CD14-positive monocyte (primary cell): ENCODE results near the gene ASTN2. TPM values are rescaled to one million over a fixed set of nuclear protein-coding genes. Genes with fewer than 3 reads are reported as not detected.
A peak's percentile ranks its signal among the peaks of the same experiment; 100 is the strongest.

Experiments used
- DNase-seq, 3 donors: peaks; one replicate each; pipeline ENCODE4 v3.0.0-alpha.2; 2011 to 2022
- H2AFZ ChIP-seq: 2 replicates; pipeline ENCODE4 v1.6.0; 2012; ENCODE audit warnings: mild to moderate bottlenecking, low read depth, low read length, inconsistent platforms; ENCODE audit not compliant: insufficient read depth, poor library complexity, severe bottlenecking
- H3K27ac ChIP-seq, 2 donors: 1 replicate in 1 of 2; 2 replicates in 1 of 2; pipeline ENCODE4 v1.5.1; 2012 to 2013; ENCODE audit warnings: low read length in 2 of 2, control low read depth in 1 of 2, inconsistent platforms in 1 of 2, low read depth in 1 of 2, mild to moderate bottlenecking in 1 of 2
- H3K27me3 ChIP-seq, 2 donors: one replicate each; pipeline versions ENCODE4 v1.6.0 to v1.6.1; 2011 to 2013; ENCODE audit warnings: low read length in 2 of 2; ENCODE audit not compliant: control insufficient read depth in 2 of 2, insufficient read depth in 2 of 2
- H3K36me3 ChIP-seq, 2 donors: replicated peaks in 1 of 2; 1 replicate in 1 of 2; 2 replicates in 1 of 2; pipeline versions ENCODE4 v1.5.1 to v1.6.1; 2012 to 2013; ENCODE audit warnings: low read length in 2 of 2, control low read depth in 1 of 2, inconsistent platforms in 1 of 2, mild to moderate bottlenecking in 1 of 2; ENCODE audit not compliant: insufficient read depth in 2 of 2, control insufficient read depth in 1 of 2
- H3K4me1 ChIP-seq, 2 donors: 1 replicate in 1 of 2; 2 replicates in 1 of 2; pipeline versions ENCODE4 v1.5.1 to v1.6.1; 2012 to 2013; ENCODE audit warnings: low read length in 2 of 2, control low read depth in 1 of 2, inconsistent platforms in 1 of 2, mild to moderate bottlenecking in 1 of 2, moderate library complexity in 1 of 2; ENCODE audit not compliant: insufficient read depth in 2 of 2, control insufficient read depth in 1 of 2
- H3K4me2 ChIP-seq: replicated peaks from 2 replicates; pipeline ENCODE3; 2012; ENCODE audit warnings: low read length, moderate library complexity, mild to moderate bottlenecking; ENCODE audit not compliant: poor library complexity, severe bottlenecking; ENCODE audit errors: extremely low read depth
- H3K4me3 ChIP-seq, 3 experiments: fragments of 200-600 bp in 1 of 3; sonication (generic) in 1 of 3; replicated peaks in 1 of 3; 1 replicate in 2 of 3; 2 replicates in 1 of 3; pipeline ENCODE4 v1.5.1; 2011 to 2013; ENCODE audit warnings: low read length in 3 of 3, mild to moderate bottlenecking in 3 of 3, control low read depth in 2 of 3, low read depth in 2 of 3, inconsistent platforms in 1 of 3, moderate library complexity in 1 of 3
- H3K79me2 ChIP-seq: 2 replicates; pipeline ENCODE4 v1.6.0; 2012; ENCODE audit warnings: mild to moderate bottlenecking, control low read depth, inconsistent platforms, low read length, moderate library complexity; ENCODE audit not compliant: insufficient read depth
- H3K9ac ChIP-seq: 2 replicates; pipeline ENCODE4 v1.6.0; 2017; ENCODE audit warnings: low read length, mild to moderate bottlenecking; ENCODE audit not compliant: insufficient read depth, poor library complexity, severe bottlenecking
- H3K9me3 ChIP-seq, 2 donors: replicated peaks in 1 of 2; 1 replicate in 1 of 2; 2 replicates in 1 of 2; pipeline versions ENCODE4 v1.5.1 to v1.6.1; 2012 to 2013; ENCODE audit warnings: low read length in 2 of 2, control low read depth in 1 of 2; ENCODE audit not compliant: control insufficient read depth in 1 of 2, insufficient read depth in 1 of 2
- H4K20me1 ChIP-seq: 2 replicates; pipeline ENCODE4 v1.6.0; 2012; ENCODE audit warnings: mild to moderate bottlenecking, low read length, control low read depth, moderate library complexity; ENCODE audit not compliant: insufficient read depth
- H3K27ac Mint-ChIP-seq, 7 donors: one replicate each; pipeline ENCODE4 v1.8.0; 2020; ENCODE audit warnings: mild to moderate bottlenecking in 7 of 7, mixed read lengths in 7 of 7, moderate library complexity in 6 of 7, inconsistent platforms in 2 of 7
- H3K27me3 Mint-ChIP-seq, 3 donors: one replicate each; pipeline ENCODE4 v1.8.0; 2021 to 2022; ENCODE audit warnings: low read depth in 3 of 3, mild to moderate bottlenecking in 3 of 3, mixed read lengths in 3 of 3, moderate library complexity in 3 of 3, inconsistent platforms in 1 of 3
- H3K36me3 Mint-ChIP-seq, 2 donors: one replicate each; pipeline ENCODE4 v1.8.0; 2020; ENCODE audit warnings: mixed read lengths in 2 of 2, inconsistent platforms in 1 of 2, mild to moderate bottlenecking in 1 of 2
- H3K4me1 Mint-ChIP-seq: one replicate; pipeline ENCODE4 v1.8.0; 2020; ENCODE audit warnings: mild to moderate bottlenecking, mixed read lengths
- H3K4me3 Mint-ChIP-seq, 2 donors: one replicate each; pipeline ENCODE4 v1.8.0; 2020; ENCODE audit warnings: mild to moderate bottlenecking in 2 of 2, mixed read lengths in 2 of 2, moderate library complexity in 1 of 2
- H3K9me3 Mint-ChIP-seq, 7 donors: one replicate each; pipeline ENCODE4 v1.8.0; 2020 to 2022; ENCODE audit warnings: mixed read lengths in 7 of 7, mild to moderate bottlenecking in 6 of 7, moderate library complexity in 6 of 7, inconsistent platforms in 2 of 7
- CTCF ChIP-seq: fragments of 200-600 bp; IDR thresholded peaks from one replicate; pipeline ENCODE4 v1.8.0; 2022; ENCODE audit warnings: antibody characterized with exemption, mild to moderate bottlenecking
- WGBS: methylation state at CpG from one replicate; pipeline ENCODE4 v1.1.5; 2013; ENCODE audit warnings: missing lambda C conversion rate; ENCODE audit not compliant: insufficient coverage; 5-methylcytosine and 5-hydroxymethylcytosine counted together
- intact Hi-C, 2 donors: fragments of 100-400 bp; cut with micrococcal nuclease; formaldehyde crosslinking; loops; one replicate each; pipeline versions ENCODE4 v1.15.0 to v1.15.1; 2023
- polyA plus RNA-seq, 3 donors: library from polyadenylated mRNA; depleted of rRNA in 1 of 3; unstranded in 2 of 3; stranded (reverse) in 1 of 3; fragments of 300-500 nt in 2 of 3; fragments of >200 nt in 1 of 3; fragmentation: Illumina TruSeq in 2 of 3; gene quantifications; 1 replicate in 2 of 3; 2 replicates in 1 of 3; pipeline ENCODE4 v1.2.3, GENCODE V29; 2012 to 2021

ASTN2 gene
- polyA plus RNA-seq, 3 donors: not detected

DNA sequence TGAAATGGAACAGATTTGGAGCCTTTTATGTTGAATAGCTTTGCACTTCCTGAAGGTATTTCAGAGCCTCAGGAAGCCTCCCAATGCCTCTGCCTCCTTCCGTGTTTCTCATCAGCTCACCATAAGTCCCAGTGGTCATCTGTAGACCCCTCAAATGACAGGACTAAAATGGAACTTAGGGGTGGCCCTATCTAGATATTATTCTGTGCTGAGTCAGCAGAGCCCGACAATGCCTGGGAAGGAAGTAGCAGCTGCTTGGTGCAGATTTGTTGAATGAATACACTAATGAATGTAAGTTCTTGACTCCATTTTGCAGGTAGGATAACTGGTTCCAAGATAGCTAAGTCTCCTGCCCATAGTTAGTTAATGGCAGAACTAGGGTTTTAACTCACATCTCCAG, 97.7 kb downstream of the ASTN2 start:
- no peak for DNase-seq
- H3K4me3 Mint-ChIP-seq: no peak overlapping the region
- H3K4me1 Mint-ChIP-seq: no peaks in the 10 kb centered on the region
- no peak overlapping the region for H3K27ac Mint-ChIP-seq
- no peak for TF ChIP-seq CTCF
- Histone ChIP-seq H4K20me1 (no peaks in the 10 kb centered on the region), H3K27ac (no peak overlapping the region), H3K36me3 (no peaks in the 10 kb centered on the region), H3K27me3 (no peaks in the 10 kb centered on the region), H2AFZ (no peak overlapping the region), H3K9ac (no peak overlapping the region), H3K79me2 (no peaks in the 10 kb centered on the region), H3K4me3 (no peak overlapping the region), H3K4me1 (no peaks in the 10 kb centered on the region), H3K4me2 (no peak overlapping the region), H3K9me3 (no peaks in the 10 kb centered on the region)
- H3K27me3 Mint-ChIP-seq: peaks cover 0 to 5% (median 0%) of the 10 kb centered on the region in 3 donors
- H3K36me3 Mint-ChIP-seq: no peaks in the 10 kb centered on the region
- intact Hi-C loops: no loop called here
- 25% methylated on average over 1 of the region's 2 CpGs for WGBS
- H3K9me3 Mint-ChIP-seq: peaks cover 0 to 3% (median 0%) of the 10 kb centered on the region in 7 donors

DNA sequence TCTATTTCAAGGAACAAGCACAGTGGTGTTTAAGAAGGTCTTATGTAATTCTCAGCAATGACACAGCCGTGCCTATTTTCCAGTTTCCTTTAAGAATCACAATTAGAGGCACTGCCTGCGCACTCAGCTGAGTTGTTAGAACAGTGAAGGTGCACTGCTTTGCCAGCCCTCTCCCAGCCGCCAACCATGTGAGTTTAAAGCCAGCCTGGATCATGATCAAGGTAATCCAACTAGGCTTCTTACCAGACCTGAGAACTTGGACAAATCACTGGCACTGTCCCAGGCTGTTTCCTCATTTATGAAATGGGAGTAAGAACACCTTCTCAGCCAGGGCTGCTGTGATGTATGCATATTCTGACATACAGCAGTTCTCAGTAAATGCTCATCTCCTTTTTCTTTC, 99.6 kb downstream of the ASTN2 start:
- no peak overlapping the region for H3K4me3 Mint-ChIP-seq
- Histone ChIP-seq H3K9ac (no peak overlapping the region), H3K27ac (no peak overlapping the region), H3K36me3 (no peaks in the 10 kb centered on the region), H3K27me3 (no peaks in the 10 kb centered on the region), H3K4me3 (no peak overlapping the region), H2AFZ (no peak overlapping the region), H3K9me3 (no peaks in the 10 kb centered on the region), H3K4me2 (no peak overlapping the region), H3K79me2 (no peaks in the 10 kb centered on the region), H4K20me1 (no peaks in the 10 kb centered on the region), H3K4me1 (no peaks in the 10 kb centered on the region)
- DNase-seq: no peak
- TF ChIP-seq CTCF: no peak
- WGBS: 94% methylated on average over 2 of the region's 3 CpGs
- H3K36me3 Mint-ChIP-seq: no peaks in the 10 kb centered on the region
- H3K4me1 Mint-ChIP-seq: no peaks in the 10 kb centered on the region
- intact Hi-C loops: no loop called here
- H3K27me3 Mint-ChIP-seq: peaks cover 0 to 5% (median 0%) of the 10 kb centered on the region in 3 donors
- peaks cover 0 to 1% (median 0%) of the 10 kb centered on the region in 7 donors for H3K9me3 Mint-ChIP-seq
- peak overlapping the region in 1 of 7 donors; percentile 20 for H3K27ac Mint-ChIP-seq
